Erythroblast (primary cell): ENCODE results near the gene TPM2.

Experiments used
- GATA1 ChIP-seq: IDR thresholded peaks from 2 replicates; pipeline ENCODE4 v1.6.1; 2011; ENCODE audit warnings: low read depth, mild to moderate bottlenecking, control low read depth, low read length, moderate library complexity
- POLR2A ChIP-seq: IDR thresholded peaks from 2 replicates; pipeline ENCODE4 v1.6.1; 2011; ENCODE audit warnings: mild to moderate bottlenecking, low read length

GRCh38 chr9:35658968-35659220 is 30.8 kb downstream of the TPM2 start:
- no peak for TF ChIP-seq POLR2A
- no peak for TF ChIP-seq GATA1
